GM18508 (cell line): Measurements from ENCODE around the gene SH3PXD2A.

ENCODE experiments used
- ATAC-seq: cut with Tn5 transposase; IDR thresholded peaks from one replicate; pipeline ENCODE4 v1.9.1; 2021; ENCODE audit warnings: moderate number of reproducible peaks; ENCODE audit not compliant: insufficient read depth, unreplicated experiment

SH3PXD2A gene

GRCh38 chr10:103756277-103756869 is 99.0 kb downstream of the SH3PXD2A start:
- no peak for ATAC-seq

- no peak for ATAC-seq
These were observed 102.6 kb downstream of the SH3PXD2A start for GRCh38 chr10:103752680-103753248.

GRCh38 chr10:103751667-103752290 is 103.6 kb downstream of the SH3PXD2A start:
- no peak for ATAC-seq

GRCh38 chr10:103750836-103751235 is 104.5 kb downstream of the SH3PXD2A start:
- no peak for ATAC-seq

- ATAC-seq: no peak
These were observed 105.6 kb downstream of the SH3PXD2A start for GRCh38 chr10:103749779-103750178.

GRCh38 chr10:103748020-103748419 is 107.4 kb downstream of the SH3PXD2A start:
- ATAC-seq: no peak

- ATAC-seq: no peak
These were observed 108.0 kb downstream of the SH3PXD2A start for GRCh38 chr10:103747193-103747865.

- ATAC-seq: no peak
These were observed 108.8 kb downstream of the SH3PXD2A start for GRCh38 chr10:103746598-103746997.

GRCh38 chr10:103745341-103746247 is 109.8 kb downstream of the SH3PXD2A start:
- no peak for ATAC-seq

- ATAC-seq: no peak
These were observed 112.6 kb downstream of the SH3PXD2A start for GRCh38 chr10:103742824-103743223.

- no peak for ATAC-seq
These were observed 114.8 kb downstream of the SH3PXD2A start for GRCh38 chr10:103740611-103741010.

GRCh38 chr10:103739039-103739764 is 116.2 kb downstream of the SH3PXD2A start:
- no peak for ATAC-seq

- no peak for ATAC-seq
These were observed 117.5 kb downstream of the SH3PXD2A start for GRCh38 chr10:103737735-103738367.

GRCh38 chr10:103736763-103737162 is 118.6 kb downstream of the SH3PXD2A start:
- no peak for ATAC-seq

GRCh38 chr10:103736044-103736443 is 119.3 kb downstream of the SH3PXD2A start:
- no peak for ATAC-seq

- no peak for ATAC-seq
These were observed 120.6 kb downstream of the SH3PXD2A start for GRCh38 chr10:103734731-103735130.

GRCh38 chr10:103733045-103733419 is 122.3 kb downstream of the SH3PXD2A start:
- no peak for ATAC-seq

- ATAC-seq: no peak
These were observed 122.9 kb downstream of the SH3PXD2A start for GRCh38 chr10:103732339-103733044.
